H9 (cell line): ENCODE results near the gene AVEN. TPM values are rescaled to one million over a fixed set of nuclear protein-coding genes. Genes with fewer than 3 reads are reported as not detected.

ENCODE experiments used
- DNase-seq: peaks from one replicate; pipeline ENCODE4 v3.0.0-alpha.2; 2017
- H2AFZ ChIP-seq: one replicate; pipeline ENCODE4 v1.6.1; 2013; ENCODE audit warnings: mild to moderate bottlenecking, low read length, control low read depth, moderate library complexity
- H2AK5ac ChIP-seq: 2 replicates; pipeline ENCODE4 v1.6.1; 2013; ENCODE audit warnings: low read length, control low read depth, mixed read lengths; ENCODE audit not compliant: insufficient read length
- H2BK120ac ChIP-seq: one replicate; pipeline ENCODE4 v1.6.1; 2013; ENCODE audit warnings: low read depth, mild to moderate bottlenecking, low read length, control low read depth, inconsistent platforms; ENCODE audit not compliant: poor library complexity, severe bottlenecking
- H2BK12ac ChIP-seq: 2 replicates; pipeline ENCODE4 v1.6.1; 2013; ENCODE audit warnings: low read length, control low read depth, mixed read lengths, low read depth; ENCODE audit not compliant: insufficient read length
- H2BK15ac ChIP-seq: 2 replicates; pipeline ENCODE4 v1.6.1; 2013; ENCODE audit warnings: low read depth, low read length, control low read depth
- H2BK20ac ChIP-seq: one replicate; pipeline ENCODE4 v1.6.1; 2013; ENCODE audit warnings: low read depth, mild to moderate bottlenecking, low read length, control low read depth, inconsistent platforms; ENCODE audit not compliant: poor library complexity, severe bottlenecking
- H2BK5ac ChIP-seq: 2 replicates; pipeline ENCODE4 v1.6.1; 2013; ENCODE audit warnings: low read length, control low read depth, mixed read lengths; ENCODE audit not compliant: insufficient read length
- H3K14ac ChIP-seq: 2 replicates; pipeline ENCODE4 v1.6.1; 2013; ENCODE audit warnings: low read length, control low read depth; ENCODE audit not compliant: insufficient read depth
- H3K18ac ChIP-seq: 2 replicates; pipeline ENCODE4 v1.6.1; 2013; ENCODE audit warnings: low read depth, mild to moderate bottlenecking, mixed read lengths, low read length, control low read depth; ENCODE audit not compliant: insufficient read length
- H3K23ac ChIP-seq: 2 replicates; pipeline ENCODE4 v1.6.1; 2013; ENCODE audit warnings: low read length, control low read depth, mixed read lengths, low read depth; ENCODE audit not compliant: insufficient read length
- H3K23me2 ChIP-seq: 2 replicates; pipeline ENCODE4 v1.6.1; 2013; ENCODE audit warnings: low read depth, mild to moderate bottlenecking, mixed read lengths, low read length, control low read depth; ENCODE audit not compliant: insufficient read length, poor library complexity, severe bottlenecking
- H3K27ac ChIP-seq: 2 replicates; pipeline ENCODE4 v1.5.1; 2013; ENCODE audit warnings: low read length, control low read depth, mixed read lengths, low read depth; ENCODE audit not compliant: insufficient read length
- H3K27me3 ChIP-seq: 2 replicates; pipeline ENCODE4 v1.6.1; 2013; ENCODE audit warnings: low read length, control low read depth, inconsistent platforms; ENCODE audit not compliant: insufficient read depth
- H3K4ac ChIP-seq: 2 replicates; pipeline ENCODE4 v1.6.1; 2013; ENCODE audit warnings: low read depth, mild to moderate bottlenecking, control low read depth, inconsistent platforms, low read length, moderate library complexity
- H3K4me1 ChIP-seq: 2 replicates; pipeline ENCODE4 v1.6.1; 2013; ENCODE audit warnings: low read length, control low read depth, inconsistent platforms; ENCODE audit not compliant: insufficient read depth
- H3K4me2 ChIP-seq: 2 replicates; pipeline ENCODE4 v1.6.1; 2013; ENCODE audit warnings: low read length, control low read depth, mixed read lengths; ENCODE audit not compliant: insufficient read length, insufficient read depth
- H3K56ac ChIP-seq: 2 replicates; pipeline ENCODE4 v1.6.1; 2013; ENCODE audit warnings: low read depth, mild to moderate bottlenecking, mixed read lengths, low read length, control low read depth; ENCODE audit not compliant: insufficient read length
- H3K79me1 ChIP-seq: 2 replicates; pipeline ENCODE4 v1.6.1; 2013; ENCODE audit warnings: low read depth, mild to moderate bottlenecking, moderate library complexity, low read length, control low read depth, inconsistent platforms; ENCODE audit not compliant: insufficient read depth, poor library complexity, severe bottlenecking
- H3K79me2 ChIP-seq: 2 replicates; pipeline ENCODE4 v1.6.1; 2013; ENCODE audit warnings: low read length, control low read depth, inconsistent platforms; ENCODE audit not compliant: insufficient read depth
- H3K9ac ChIP-seq: 2 replicates; pipeline ENCODE4 v1.6.1; 2013; ENCODE audit warnings: low read length, control low read depth, mixed read lengths; ENCODE audit not compliant: insufficient read length; ENCODE audit errors: extremely low read depth
- H3K9me3 ChIP-seq: one replicate; pipeline ENCODE4 v1.6.1; 2013; ENCODE audit warnings: low read depth, low read length, inconsistent platforms; ENCODE audit not compliant: control insufficient read depth
- H3T11ph ChIP-seq: one replicate; pipeline ENCODE4 v1.6.1; 2013; ENCODE audit warnings: mild to moderate bottlenecking, low read length, control low read depth, inconsistent platforms
- H4K20me1 ChIP-seq: one replicate; pipeline ENCODE4 v1.6.1; 2013; ENCODE audit not compliant: control insufficient read depth, insufficient read length, insufficient read depth
- H4K5ac ChIP-seq: 2 replicates; pipeline ENCODE4 v1.6.1; 2013; ENCODE audit warnings: low read depth, mild to moderate bottlenecking, mixed read lengths, low read length, control low read depth; ENCODE audit not compliant: insufficient read length
- H4K8ac ChIP-seq: replicated peaks from 2 replicates; pipeline ENCODE4 v1.6.1; 2013; ENCODE audit warnings: low read length, control low read depth, mixed read lengths, low read depth; ENCODE audit not compliant: insufficient read length
- H4K91ac ChIP-seq: 2 replicates; pipeline ENCODE4 v1.6.1; 2013; ENCODE audit warnings: low read depth, mild to moderate bottlenecking, moderate library complexity, mixed read lengths, low read length, control low read depth; ENCODE audit not compliant: insufficient read length
- H3K27ac Mint-ChIP-seq, 3 experiments: 2 replicates in 2 of 3; 3 replicates in 1 of 3; pipeline ENCODE4 v1.8.0; 2020 to 2021; ENCODE audit warnings: mixed read lengths in 3 of 3, mild to moderate bottlenecking in 1 of 3, moderate library complexity in 1 of 3
- H3K27me3 Mint-ChIP-seq: 2 replicates; pipeline ENCODE4 v1.8.0; 2021; ENCODE audit warnings: low read depth, mild to moderate bottlenecking, moderate library complexity, mixed read lengths
- H3K36me3 Mint-ChIP-seq, 3 experiments: 2 replicates in 2 of 3; 3 replicates in 1 of 3; pipeline ENCODE4 v1.8.0; 2020 to 2021; ENCODE audit warnings: low read depth in 3 of 3, mixed read lengths in 3 of 3; ENCODE audit not compliant: insufficient read depth in 1 of 3
- H3K4me1 Mint-ChIP-seq, 2 experiments: 2 replicates each; pipeline ENCODE4 v1.8.0; 2020; ENCODE audit warnings: mixed read lengths in 2 of 2
- H3K4me3 Mint-ChIP-seq, 2 experiments: 2 replicates in 1 of 2; 3 replicates in 1 of 2; pipeline ENCODE4 v1.8.0; 2020 to 2021; ENCODE audit warnings: mild to moderate bottlenecking in 2 of 2, mixed read lengths in 2 of 2, moderate library complexity in 1 of 2
- H3K9me3 Mint-ChIP-seq, 2 experiments: 2 replicates in 1 of 2; 3 replicates in 1 of 2; pipeline ENCODE4 v1.8.0; 2020; ENCODE audit warnings: mild to moderate bottlenecking in 2 of 2, mixed read lengths in 2 of 2, moderate library complexity in 1 of 2
- WGBS: extraction: QIAGEN DNeasy Blood & Tissue Kit; methylation state at CpG from one replicate; pipeline ENCODE4 v1.1.7; 2013; ENCODE audit warnings: missing lambda C conversion rate, low lambda C conversion rate, mixed read lengths; ENCODE audit not compliant: insufficient read length; ENCODE audit errors: extremely low coverage; 5-methylcytosine and 5-hydroxymethylcytosine counted together
- total RNA-seq: library from RNA; stranded (reverse); gene quantifications from 2 replicates; pipeline ENCODE4 v1.2.1, GENCODE V29; 2021
- TF ChIP-seq, protein P1 (sequence below): fragments of 200-600 bp; sonication (generic); conservative IDR thresholded peaks from 3 replicates; pipeline ENCODE4 v1.8.0; 2021; ENCODE audit warnings: antibody characterized with exemption, mild to moderate bottlenecking

The AVEN gene
- total RNA-seq, 1 experiment from 2014 or later, result 16.1 TPM

DNA sequence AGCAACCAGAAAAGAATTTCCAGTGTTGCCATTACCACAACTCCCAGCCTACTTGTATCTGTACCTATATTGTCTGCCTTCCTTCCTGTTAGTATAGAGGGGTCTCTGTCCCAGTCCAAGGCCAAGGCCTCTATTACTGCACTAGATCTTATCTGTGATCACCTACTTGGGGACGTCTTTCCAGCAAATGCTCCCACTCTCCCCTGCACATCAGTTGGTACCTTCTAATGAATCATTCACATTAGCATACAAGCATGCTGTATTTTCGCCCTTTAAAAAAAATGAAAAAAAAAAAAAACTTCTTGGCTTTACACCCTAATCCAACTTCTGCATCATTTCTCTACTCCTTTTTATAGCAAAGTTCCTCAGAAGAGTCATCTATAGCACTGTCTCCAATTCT, 4.8 kb upstream of the AVEN start:
- WGBS, result no CpG with 5 or more reads among the region's 2 CpGs
- peaks cover 28% of the 10 kb centered on the region for H3K27me3 Mint-ChIP-seq
- Histone ChIP-seq H4K91ac (no peak overlapping the region), H3K14ac (no peak overlapping the region), H3T11ph (no peak overlapping the region), H3K4ac (no peak overlapping the region), H3K79me2 (no peaks in the 10 kb centered on the region), H4K20me1 (no peaks in the 10 kb centered on the region), H2AK5ac (no peak overlapping the region), H2BK5ac (no peak overlapping the region), H2BK15ac (no peak overlapping the region), H2BK12ac (no peak overlapping the region), H3K79me1 (no peaks in the 10 kb centered on the region), H3K23me2 (no peaks in the 10 kb centered on the region), H3K9ac (no peak overlapping the region), H3K4me2 (no peak overlapping the region), H2BK120ac (no peak overlapping the region), H3K27me3 (peaks cover 18% of the 10 kb centered on the region; the same call in 1 of the 2 replicates), H4K8ac (no peak overlapping the region), H3K23ac (no peak overlapping the region), H2AFZ (no peak overlapping the region), H3K56ac (no peak overlapping the region), H2BK20ac (no peak overlapping the region), H3K27ac (no peak overlapping the region), H4K5ac (no peak overlapping the region), H3K18ac (no peak overlapping the region), H3K4me1 (no peaks in the 10 kb centered on the region; the same call in 1 of the 2 replicates), H3K9me3 (no peaks in the 10 kb centered on the region)
- TF ChIP-seq, protein P1, sequence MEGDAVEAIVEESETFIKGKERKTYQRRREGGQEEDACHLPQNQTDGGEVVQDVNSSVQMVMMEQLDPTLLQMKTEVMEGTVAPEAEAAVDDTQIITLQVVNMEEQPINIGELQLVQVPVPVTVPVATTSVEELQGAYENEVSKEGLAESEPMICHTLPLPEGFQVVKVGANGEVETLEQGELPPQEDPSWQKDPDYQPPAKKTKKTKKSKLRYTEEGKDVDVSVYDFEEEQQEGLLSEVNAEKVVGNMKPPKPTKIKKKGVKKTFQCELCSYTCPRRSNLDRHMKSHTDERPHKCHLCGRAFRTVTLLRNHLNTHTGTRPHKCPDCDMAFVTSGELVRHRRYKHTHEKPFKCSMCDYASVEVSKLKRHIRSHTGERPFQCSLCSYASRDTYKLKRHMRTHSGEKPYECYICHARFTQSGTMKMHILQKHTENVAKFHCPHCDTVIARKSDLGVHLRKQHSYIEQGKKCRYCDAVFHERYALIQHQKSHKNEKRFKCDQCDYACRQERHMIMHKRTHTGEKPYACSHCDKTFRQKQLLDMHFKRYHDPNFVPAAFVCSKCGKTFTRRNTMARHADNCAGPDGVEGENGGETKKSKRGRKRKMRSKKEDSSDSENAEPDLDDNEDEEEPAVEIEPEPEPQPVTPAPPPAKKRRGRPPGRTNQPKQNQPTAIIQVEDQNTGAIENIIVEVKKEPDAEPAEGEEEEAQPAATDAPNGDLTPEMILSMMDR, result no peak
- no peak overlapping the region for H3K4me3 Mint-ChIP-seq
- no peaks in the 10 kb centered on the region for H3K9me3 Mint-ChIP-seq
- no peak overlapping the region for H3K27ac Mint-ChIP-seq
- no peak for DNase-seq
- no peaks in the 10 kb centered on the region for H3K36me3 Mint-ChIP-seq
- peaks cover 5 to 8% of the 10 kb centered on the region in 2 experiments for H3K4me1 Mint-ChIP-seq
